Ascending aorta (tissue), 2 donors: ENCODE data around the gene TMEM163. TPM values are rescaled to one million over a fixed set of nuclear protein-coding genes. Genes with fewer than 3 reads are reported as not detected.

ENCODE experiments used
- DNase-seq, 2 donors: peaks; one replicate each; pipeline ENCODE4 v3.0.0-alpha.2; 2019; ENCODE audit warnings: low spot score in 2 of 2
- H3K27ac ChIP-seq, 2 donors: fragments of 200-600 bp; sonication (generic); one replicate each; pipeline ENCODE4 v1.5.1; 2016 to 2017; ENCODE audit warnings: mild to moderate bottlenecking in 1 of 2
- H3K27me3 ChIP-seq: fragments of 200-600 bp; sonication (generic); one replicate; pipeline ENCODE4 v1.5.1; 2017
- H3K36me3 ChIP-seq, 2 donors: fragments of 200-600 bp; sonication (generic); one replicate each; pipeline ENCODE4 v1.5.1; 2016
- H3K4me1 ChIP-seq, 2 donors: fragments of 200-600 bp; sonication (generic); one replicate each; pipeline ENCODE4 v1.5.1; 2016 to 2017; ENCODE audit warnings: mild to moderate bottlenecking in 1 of 2
- H3K4me3 ChIP-seq, 2 donors: fragments of 200-600 bp; sonication (generic); one replicate each; pipeline ENCODE4 v1.5.1; 2016 to 2017; ENCODE audit warnings: mild to moderate bottlenecking in 1 of 2
- H3K9me3 ChIP-seq, 2 donors: fragments of 200-600 bp; sonication (generic); one replicate each; pipeline ENCODE4 v1.5.1; 2016
- intact Hi-C: fragments of 100-400 bp; cut with DNase I; formaldehyde crosslinking; loops from one replicate; pipeline ENCODE4 v1.15.1; 2023
- total RNA-seq: library from RNA; depleted of rRNA; stranded (reverse); fragments of >200 nt; gene quantifications from one replicate; pipeline ENCODE4 v1.1.0, GENCODE V29; 2016
- TF ChIP-seq, protein P1 (sequence below), 3 experiments: fragments of 200-600 bp in 2 of 3; fragments of 450-650 bp in 1 of 3; sonication (generic) in 2 of 3; IDR thresholded peaks; one replicate each; pipeline ENCODE4 v1.5.1; 2016 to 2019; ENCODE audit warnings: antibody characterized with exemption in 3 of 3, mild to moderate bottlenecking in 1 of 3, moderate library complexity in 1 of 3

Gene TMEM163
- not detected for total RNA-seq

DNA sequence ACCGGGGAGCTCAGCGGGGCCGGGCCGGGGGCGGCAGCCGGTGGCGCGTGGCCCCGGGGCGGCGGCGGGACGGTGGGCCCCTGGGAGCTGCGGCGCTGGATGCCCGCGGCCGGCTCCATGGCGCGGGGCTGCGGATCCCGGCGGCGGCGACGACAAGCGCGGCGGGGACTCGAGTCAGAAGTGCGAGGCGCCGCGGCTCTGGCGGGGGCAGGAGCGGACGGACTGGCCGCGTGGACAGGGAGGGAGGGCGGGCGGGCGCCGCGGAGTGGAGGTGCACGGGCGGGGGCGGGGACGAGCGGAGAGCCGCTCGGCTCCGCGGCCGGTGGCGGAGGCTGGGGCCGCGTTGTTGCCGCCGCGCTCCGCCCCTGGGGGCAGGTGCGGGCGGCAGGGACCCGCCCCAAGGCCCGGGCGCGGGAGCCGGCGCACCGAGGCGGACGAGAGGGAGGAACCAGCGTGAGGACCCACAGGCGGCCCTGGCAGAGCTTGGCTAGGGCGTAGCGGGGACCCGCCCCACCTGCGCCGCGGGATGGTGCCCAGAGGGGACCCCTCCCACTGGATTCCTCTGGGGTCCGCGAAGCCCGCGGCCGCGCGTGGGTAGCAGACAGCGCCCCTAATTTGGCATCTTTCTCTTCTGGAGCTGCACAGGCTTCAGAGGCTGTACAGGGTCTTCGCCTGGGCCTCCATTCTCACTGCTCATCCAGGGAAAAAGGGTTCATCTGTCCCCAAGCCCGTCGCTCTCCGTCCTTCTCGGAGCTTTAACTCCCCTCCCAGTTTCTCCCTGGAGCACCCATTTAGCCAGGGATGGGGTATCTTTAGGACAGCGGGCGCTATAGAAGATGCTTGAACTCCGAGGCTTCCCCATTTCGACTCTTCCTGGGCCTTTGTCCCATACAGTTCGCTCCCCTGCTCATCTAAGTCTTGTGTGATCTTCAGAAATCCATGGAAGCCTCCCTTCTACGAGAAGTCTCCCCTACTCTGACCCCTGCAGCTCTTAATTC, at the start of gene TMEM163:
Gene TMEM163, minus strand, starts transcription at position 184 of the 998 bp plus-strand sequence.
- H3K36me3 ChIP-seq, result no peaks in the 10 kb centered on the region
- intact Hi-C loops, result no loop called here
- peaks cover 7% of the 10 kb centered on the region for H3K27me3 ChIP-seq
- H3K4me1 ChIP-seq, result peaks cover 4 to 5% of the 10 kb centered on the region in 2 donors
- TF ChIP-seq, protein P1, sequence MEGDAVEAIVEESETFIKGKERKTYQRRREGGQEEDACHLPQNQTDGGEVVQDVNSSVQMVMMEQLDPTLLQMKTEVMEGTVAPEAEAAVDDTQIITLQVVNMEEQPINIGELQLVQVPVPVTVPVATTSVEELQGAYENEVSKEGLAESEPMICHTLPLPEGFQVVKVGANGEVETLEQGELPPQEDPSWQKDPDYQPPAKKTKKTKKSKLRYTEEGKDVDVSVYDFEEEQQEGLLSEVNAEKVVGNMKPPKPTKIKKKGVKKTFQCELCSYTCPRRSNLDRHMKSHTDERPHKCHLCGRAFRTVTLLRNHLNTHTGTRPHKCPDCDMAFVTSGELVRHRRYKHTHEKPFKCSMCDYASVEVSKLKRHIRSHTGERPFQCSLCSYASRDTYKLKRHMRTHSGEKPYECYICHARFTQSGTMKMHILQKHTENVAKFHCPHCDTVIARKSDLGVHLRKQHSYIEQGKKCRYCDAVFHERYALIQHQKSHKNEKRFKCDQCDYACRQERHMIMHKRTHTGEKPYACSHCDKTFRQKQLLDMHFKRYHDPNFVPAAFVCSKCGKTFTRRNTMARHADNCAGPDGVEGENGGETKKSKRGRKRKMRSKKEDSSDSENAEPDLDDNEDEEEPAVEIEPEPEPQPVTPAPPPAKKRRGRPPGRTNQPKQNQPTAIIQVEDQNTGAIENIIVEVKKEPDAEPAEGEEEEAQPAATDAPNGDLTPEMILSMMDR (IDR thresholded peaks at IDR 0.05), result no peak
- H3K27ac ChIP-seq, result no peak within 1 kb of the TSS
- no peak for DNase-seq
- H3K9me3 ChIP-seq, result no peaks in the 10 kb centered on the region
- H3K4me3 ChIP-seq, result peak within 1 kb of the TSS; percentile 53 to 59

DNA sequence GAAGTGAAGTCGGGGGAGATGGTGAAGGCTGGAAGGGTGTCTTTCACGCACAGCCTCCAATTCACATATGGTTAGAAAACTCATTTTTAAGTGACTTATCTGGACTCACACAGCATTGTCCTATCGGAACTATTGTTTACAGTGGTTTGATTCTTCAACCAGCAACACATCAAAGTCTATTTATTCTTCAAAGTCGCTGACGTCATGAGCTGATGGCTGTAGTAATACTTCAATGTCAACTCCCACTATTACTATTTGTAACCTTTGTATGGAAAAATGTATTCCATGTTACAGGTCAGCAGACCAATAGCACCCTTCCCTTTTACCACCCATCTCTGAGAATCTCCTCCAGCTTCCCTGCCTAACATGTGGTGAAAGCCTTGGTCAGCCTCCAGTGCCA, 47.8 kb upstream of the TMEM163 start:
- H3K27me3 ChIP-seq, result no peaks in the 10 kb centered on the region
- no peaks in the 10 kb centered on the region for H3K4me1 ChIP-seq
- no peaks in the 10 kb centered on the region for H3K36me3 ChIP-seq
- no peak overlapping the region for H3K4me3 ChIP-seq
- H3K9me3 ChIP-seq, result no peaks in the 10 kb centered on the region
- intact Hi-C loops, result no loop called here
- TF ChIP-seq, protein P1 (IDR thresholded peaks at IDR 0.05), result no peak
- no peak overlapping the region for H3K27ac ChIP-seq
- DNase-seq, result no peak

DNA sequence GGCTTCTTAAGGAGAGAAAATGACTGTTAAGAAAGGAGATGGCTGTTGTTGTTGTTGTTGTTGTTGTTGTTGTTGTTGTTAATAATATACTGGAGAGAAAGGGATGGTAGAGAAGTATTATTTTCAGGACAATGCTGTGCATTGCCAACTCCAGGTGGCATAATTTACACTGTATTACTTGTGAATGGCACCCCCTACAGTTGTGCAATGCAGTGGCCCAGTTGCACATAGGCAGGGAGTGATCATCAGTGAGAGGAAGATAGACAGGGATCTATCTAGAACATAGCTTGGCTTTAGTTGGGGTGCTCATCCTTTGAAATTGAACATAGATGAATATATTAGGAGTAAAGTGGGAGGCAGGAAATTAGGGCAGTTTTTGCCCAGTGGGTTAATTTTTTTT, 47.2 kb upstream of the TMEM163 start:
- DNase-seq, result no peak
- no peaks in the 10 kb centered on the region for H3K27me3 ChIP-seq
- no peak overlapping the region for H3K4me3 ChIP-seq
- H3K4me1 ChIP-seq, result no peaks in the 10 kb centered on the region
- intact Hi-C loops, result no loop called here
- no peak overlapping the region for H3K27ac ChIP-seq
- TF ChIP-seq, protein P1 (IDR thresholded peaks at IDR 0.05), result no peak
- no peaks in the 10 kb centered on the region for H3K9me3 ChIP-seq
- H3K36me3 ChIP-seq, result no peaks in the 10 kb centered on the region

DNA sequence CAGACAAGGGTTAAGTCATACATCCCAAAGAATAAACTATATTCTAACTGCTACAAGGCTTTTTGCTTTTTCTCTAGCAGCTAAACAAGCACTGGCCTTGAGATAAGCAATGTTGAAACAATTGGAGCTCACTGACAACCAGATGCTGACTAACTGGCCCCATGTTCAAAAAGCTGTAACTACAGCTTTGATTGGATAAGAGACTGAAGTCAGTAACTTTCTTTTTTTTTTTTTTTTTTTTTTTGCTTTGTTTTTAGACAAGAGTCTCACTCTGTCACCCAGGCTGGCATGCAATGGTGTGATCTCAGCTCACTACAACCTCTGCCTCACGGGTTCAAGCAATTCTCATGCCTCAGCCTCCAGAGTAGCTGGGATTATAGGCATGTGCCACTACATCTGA, 45.4 kb upstream of the TMEM163 start:
- Histone ChIP-seq H3K27ac (no peak overlapping the region), H3K4me1 (no peaks in the 10 kb centered on the region), H3K36me3 (no peaks in the 10 kb centered on the region), H3K4me3 (no peak overlapping the region), H3K9me3 (no peaks in the 10 kb centered on the region), H3K27me3 (no peaks in the 10 kb centered on the region)
- intact Hi-C loops, result no loop called here
- TF ChIP-seq, protein P1 (IDR thresholded peaks at IDR 0.05), result no peak
- no peak for DNase-seq

GRCh38 chr2:134763164-134763710, 44.4 kb upstream of the TMEM163 start:
- no peak overlapping the region for H3K27ac ChIP-seq
- no peak for DNase-seq
- intact Hi-C loops, result no loop called here
- no peak overlapping the region for H3K4me3 ChIP-seq
- TF ChIP-seq, protein P1 (IDR thresholded peaks at IDR 0.05), result no peak
- H3K27me3 ChIP-seq, result no peaks in the 10 kb centered on the region
- H3K9me3 ChIP-seq, result no peaks in the 10 kb centered on the region
- H3K4me1 ChIP-seq, result no peaks in the 10 kb centered on the region
- no peaks in the 10 kb centered on the region for H3K36me3 ChIP-seq
